HUES48 (cell line): ENCODE measurements around the gene ZNF266.

Experiments
- H3K27ac ChIP-seq: one replicate; pipeline ENCODE4 v1.7.0; 2013; ENCODE audit warnings: low read depth, low read length, inconsistent platforms
- H3K27me3 ChIP-seq: 2 replicates; pipeline ENCODE4 v1.6.1; 2013; ENCODE audit warnings: mild to moderate bottlenecking, low read length; ENCODE audit not compliant: control insufficient read depth, insufficient read depth
- H3K36me3 ChIP-seq: 2 replicates; pipeline ENCODE4 v1.6.1; 2013; ENCODE audit warnings: low read length; ENCODE audit not compliant: control insufficient read depth, insufficient read depth
- H3K4me1 ChIP-seq: 2 replicates; pipeline ENCODE4 v1.6.1; 2013; ENCODE audit warnings: mild to moderate bottlenecking, low read length; ENCODE audit not compliant: control insufficient read depth, insufficient read depth
- H3K4me3 ChIP-seq: 2 replicates; pipeline ENCODE4 v1.5.1; 2013; ENCODE audit warnings: mild to moderate bottlenecking, low read depth, low read length
- H3K9ac ChIP-seq: 2 replicates; pipeline ENCODE4 v1.6.1; 2013; ENCODE audit warnings: mild to moderate bottlenecking, low read depth, low read length, moderate library complexity
- H3K9me3 ChIP-seq: 2 replicates; pipeline ENCODE4 v1.6.1; 2013; ENCODE audit warnings: low read length; ENCODE audit not compliant: control insufficient read depth, insufficient read depth

Gene ZNF266

DNA sequence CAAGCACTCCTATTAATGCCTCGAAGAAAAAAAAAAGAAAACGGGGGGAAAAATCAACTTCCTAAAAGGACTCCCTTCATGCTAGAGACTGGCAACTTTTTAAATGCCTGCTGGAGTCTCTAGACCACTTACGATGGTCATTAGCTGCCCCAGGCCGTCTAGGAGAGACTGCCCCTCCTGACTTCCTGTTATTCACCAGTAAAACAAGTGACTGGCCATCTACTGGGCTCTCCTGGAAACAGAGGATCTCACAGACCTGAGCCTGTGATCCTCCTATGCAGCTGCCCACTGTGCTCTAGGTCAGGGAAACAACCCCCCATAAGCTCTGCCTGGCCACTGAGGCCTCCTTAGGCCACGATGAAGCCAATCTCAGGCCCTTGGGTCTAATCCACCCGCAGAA lies 7.4 kb downstream of the ZNF266 start:
- H3K36me3 ChIP-seq = peaks cover 24% of the 10 kb centered on the region

GRCh38 chr19:9413240-9413954 lies 22.0 kb downstream of the ZNF266 start:
- H3K36me3 ChIP-seq = peaks cover 61% of the 10 kb centered on the region
- no peak overlapping the region for H3K9ac ChIP-seq
- peaks cover 86% of the 10 kb centered on the region for H3K9me3 ChIP-seq
- no peaks in the 10 kb centered on the region for H3K27me3 ChIP-seq
- H3K4me3 ChIP-seq = no peak overlapping the region
- H3K27ac ChIP-seq = no peak overlapping the region
- H3K4me1 ChIP-seq = no peaks in the 10 kb centered on the region

More for the DNA sequence above, 7.4 kb downstream of the ZNF266 start:
- Histone ChIP-seq H3K9ac (no peak overlapping the region), H3K27me3 (no peaks in the 10 kb centered on the region), H3K4me1 (no peaks in the 10 kb centered on the region), H3K4me3 (no peak overlapping the region), H3K9me3 (peaks cover 3% of the 10 kb centered on the region; the same call in 1 of the 2 replicates), H3K27ac (no peak overlapping the region)

GRCh38 chr19:9407827-9408226 lies 27.5 kb downstream of the ZNF266 start:
- H3K27me3 ChIP-seq = no peaks in the 10 kb centered on the region
- H3K27ac ChIP-seq = no peak overlapping the region
- H3K9ac ChIP-seq = no peak overlapping the region
- no peak overlapping the region for H3K4me3 ChIP-seq
- no peaks in the 10 kb centered on the region for H3K4me1 ChIP-seq
- peaks cover 81% of the 10 kb centered on the region for H3K9me3 ChIP-seq
- H3K36me3 ChIP-seq = peaks cover 8% of the 10 kb centered on the region

- Histone ChIP-seq H3K27me3 (no peaks in the 10 kb centered on the region), H3K9me3 (peaks cover 71% of the 10 kb centered on the region), H3K4me3 (peak overlapping the region; percentile 47), H3K4me1 (no peaks in the 10 kb centered on the region), H3K27ac (no peak overlapping the region), H3K36me3 (no peaks in the 10 kb centered on the region), H3K9ac (no peak overlapping the region)
These were observed 28.5 kb downstream of the ZNF266 start for GRCh38 chr19:9406798-9407352.

GRCh38 chr19:9381361-9381785 lies 54.0 kb downstream of the ZNF266 start:
- no peak overlapping the region for H3K9ac ChIP-seq
- H3K4me1 ChIP-seq = no peaks in the 10 kb centered on the region
- H3K27ac ChIP-seq = no peak overlapping the region
- peaks cover 98% of the 10 kb centered on the region for H3K9me3 ChIP-seq
- peaks cover 53% of the 10 kb centered on the region for H3K36me3 ChIP-seq
- H3K27me3 ChIP-seq = no peaks in the 10 kb centered on the region
- peak overlapping the region; percentile 2; the same call in 1 of the 2 replicates for H3K4me3 ChIP-seq

DNA sequence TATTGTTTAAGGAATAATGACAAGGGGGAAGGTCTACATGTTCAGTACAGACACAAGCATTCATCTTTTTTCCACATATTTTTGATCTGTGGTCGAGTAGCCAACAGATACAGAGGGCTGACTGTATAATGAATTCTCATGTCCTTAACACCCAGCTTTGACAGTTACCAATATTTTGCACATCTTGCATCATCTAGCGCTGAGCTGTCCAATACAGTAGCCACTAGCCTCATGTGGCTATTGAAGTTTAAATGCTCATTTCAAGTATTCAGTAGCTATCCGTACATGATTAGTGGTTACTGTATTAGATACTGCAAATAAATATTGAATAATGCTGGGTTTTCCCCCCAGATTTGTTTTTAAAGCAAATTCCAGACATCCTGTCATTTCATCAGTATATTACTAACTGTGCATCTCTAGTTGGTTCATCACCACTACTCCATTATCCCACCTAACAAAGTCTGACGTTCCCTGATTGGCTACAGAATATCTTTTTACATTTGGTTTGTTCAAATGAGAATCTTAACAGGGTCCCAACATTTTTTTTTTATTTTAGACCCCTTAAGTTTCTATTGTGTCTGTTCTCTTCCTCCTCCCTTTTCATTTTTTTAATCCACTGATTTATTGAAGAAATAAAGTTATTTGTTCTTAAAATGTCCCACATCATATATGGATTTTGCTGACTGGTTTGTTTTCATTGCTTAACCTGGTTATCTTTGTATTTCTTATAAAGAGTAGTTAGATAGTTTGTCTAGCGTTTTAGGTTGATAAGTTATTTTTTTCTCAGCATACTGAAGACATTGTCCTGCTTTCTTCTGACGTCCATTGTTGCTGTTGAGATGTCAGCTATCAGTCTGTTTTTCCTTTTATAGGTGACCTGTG lies 64.4 kb downstream of the ZNF266 start:
- no peaks in the 10 kb centered on the region for H3K27me3 ChIP-seq
- no peaks in the 10 kb centered on the region for H3K4me1 ChIP-seq
- no peak overlapping the region for H3K9ac ChIP-seq
- no peak overlapping the region for H3K27ac ChIP-seq
- H3K9me3 ChIP-seq = peaks cover 99% of the 10 kb centered on the region
- no peak overlapping the region for H3K4me3 ChIP-seq
- no peaks in the 10 kb centered on the region for H3K36me3 ChIP-seq

GRCh38 chr19:9362905-9363304 lies 72.5 kb downstream of the ZNF266 start, which contains the start of gene ZNF177:
Gene ZNF177, plus strand, starts transcription at chr19:9363013. Its CDS starts 15,299 bp downstream, at chr19:9378312.
- Histone ChIP-seq H3K36me3 (no peaks in the 10 kb centered on the region; the same call in 1 of the 2 replicates), H3K4me1 (no peaks in the 10 kb centered on the region), H3K9me3 (peaks cover 84% of the 10 kb centered on the region), H3K4me3 (no peak within 1 kb of the TSS), H3K27me3 (no peaks in the 10 kb centered on the region), H3K27ac (no peak within 1 kb of the TSS), H3K9ac (no peak within 1 kb of the TSS)
